ENCODE measurements around the gene HEG1. TPM values are rescaled to one million over a fixed set of nuclear protein-coding genes. Genes with fewer than 3 reads are reported as not detected.
A peak's percentile ranks its signal among the peaks of the same experiment; 100 is the strongest.

The HEG1 gene
- total and polyA plus RNA-seq, 5 donors: 42.3 to 193 (median 145) TPM

GRCh38 chr3:124942613-124943012 lies 113.2 kb downstream of the HEG1 start:
- Histone ChIP-seq H3K4me1 (ENCODE audit: control insufficient read depth, insufficient read depth, low read length) (no peaks in the 10 kb centered on the region), H3K27me3 (ENCODE audit: control insufficient read depth, insufficient read depth) (no peaks in the 10 kb centered on the region), H3K9me3 (ENCODE audit: control insufficient read depth, low read length) (no peaks in the 10 kb centered on the region), H3K4me3 (ENCODE audit: low read length) (no peak overlapping the region), H3K27ac (ENCODE audit: low read length) (no peak overlapping the region)
- no peak for ATAC-seq
- intact Hi-C loops (cut with DNase I): no loop called here
- DNase-seq: no peak
- WGBS: 75% methylated on average over 2 of the region's 2 CpGs

DNA sequence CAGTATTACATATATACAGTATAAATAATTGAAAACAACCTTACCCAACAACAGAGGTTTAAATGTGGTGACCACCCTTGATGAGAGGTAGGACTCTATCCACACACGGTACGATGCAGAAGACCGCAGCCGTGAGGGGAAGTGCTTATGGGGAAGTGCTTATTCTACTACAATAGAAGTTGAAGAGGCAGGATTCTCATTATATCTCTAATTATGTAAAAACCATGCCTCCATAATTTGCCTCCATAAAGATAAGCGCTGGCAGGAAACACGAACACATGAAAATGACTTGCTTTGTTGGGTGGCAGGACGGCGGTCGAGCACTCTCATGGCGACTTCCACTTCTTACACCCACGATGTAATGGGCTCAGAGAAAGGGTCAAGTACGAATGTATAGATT lies 114.0 kb downstream of the HEG1 start:
- WGBS: 83% methylated on average over 12 of the region's 12 CpGs
- H3K4me3 ChIP-seq (ENCODE audit: low read length): no peak overlapping the region
- no peaks in the 10 kb centered on the region for H3K4me1 ChIP-seq (ENCODE audit: control insufficient read depth, insufficient read depth, low read length)
- H3K27me3 ChIP-seq (ENCODE audit: control insufficient read depth, insufficient read depth): no peaks in the 10 kb centered on the region
- ATAC-seq (no peak), DNase-seq (peak in 1 of 3 donors; percentile 47)
- H3K27ac ChIP-seq (ENCODE audit: low read length): no peak overlapping the region
- intact Hi-C loops (cut with DNase I): no loop called here
- no peaks in the 10 kb centered on the region for H3K9me3 ChIP-seq (ENCODE audit: control insufficient read depth, low read length)

- intact Hi-C loops (cut with DNase I): loop anchor here in 2 of 4 donors (10.0 kb wide), 1 partner anchor 495 kb away; no protein-coding TSS in a partner anchor
- ATAC-seq: no peak
- Histone ChIP-seq H3K9me3 (ENCODE audit: control insufficient read depth, low read length) (no peaks in the 10 kb centered on the region), H3K27me3 (ENCODE audit: control insufficient read depth, insufficient read depth) (no peaks in the 10 kb centered on the region), H3K4me3 (ENCODE audit: low read length) (no peak overlapping the region), H3K27ac (ENCODE audit: low read length) (no peak overlapping the region), H3K4me1 (ENCODE audit: control insufficient read depth, insufficient read depth, low read length) (no peaks in the 10 kb centered on the region)
- no peak for DNase-seq
- 83% methylated on average over 4 of the region's 4 CpGs for WGBS
Observed at GRCh38 chr3:124939661-124940060, 116.1 kb downstream of the HEG1 start.

DNA sequence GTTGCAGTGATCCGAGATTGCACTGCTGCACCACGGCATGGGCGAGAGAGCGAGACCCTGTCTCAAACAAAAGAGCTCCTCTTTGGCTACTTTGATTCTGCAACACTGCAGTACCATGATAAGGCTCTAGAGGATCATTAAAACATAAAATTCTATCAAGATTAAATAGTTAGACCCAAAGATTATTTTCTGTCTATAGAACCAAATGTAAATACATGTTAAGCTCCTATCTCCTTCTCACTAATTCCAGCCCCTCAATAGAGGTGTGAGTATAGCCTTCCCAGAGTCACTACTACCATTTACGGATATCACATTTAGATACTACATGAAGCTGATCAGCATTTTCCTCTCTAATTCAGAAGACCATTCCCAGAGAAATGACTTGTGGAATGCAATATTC lies 116.9 kb downstream of the HEG1 start:
- Histone ChIP-seq H3K4me3 (ENCODE audit: low read length) (no peak overlapping the region), H3K4me1 (ENCODE audit: control insufficient read depth, insufficient read depth, low read length) (no peaks in the 10 kb centered on the region), H3K27ac (ENCODE audit: low read length) (no peak overlapping the region), H3K9me3 (ENCODE audit: control insufficient read depth, low read length) (no peaks in the 10 kb centered on the region), H3K27me3 (ENCODE audit: control insufficient read depth, insufficient read depth) (no peaks in the 10 kb centered on the region)
- no peak for DNase-seq
- no peak for ATAC-seq
- intact Hi-C loops (cut with DNase I): loop anchor here in 2 of 4 donors (10.0 kb wide), 1 partner anchor 496 kb away; no protein-coding TSS in a partner anchor
- WGBS: 94% methylated on average over 5 of the region's 5 CpGs

DNA sequence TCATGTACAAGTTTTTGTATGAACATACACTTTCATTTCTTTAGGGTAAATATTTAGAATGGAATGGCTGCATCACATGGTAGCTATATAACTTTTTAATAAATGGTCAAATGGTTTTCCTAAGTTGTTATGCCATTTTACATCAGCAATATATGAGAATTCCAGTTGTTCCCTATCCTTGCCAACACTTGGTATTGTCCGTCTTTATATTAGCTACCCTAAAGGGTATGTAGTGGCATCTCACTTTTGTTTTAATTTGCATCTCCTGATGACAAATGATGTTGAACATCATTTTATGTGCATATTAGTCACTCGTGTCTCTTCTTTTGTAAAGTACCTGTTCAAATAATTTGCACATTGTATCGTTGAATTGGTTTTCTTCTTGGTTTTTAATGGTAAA lies 118.7 kb downstream of the HEG1 start:
- intact Hi-C loops (cut with DNase I): loop anchor here in 2 of 4 donors (10.0 kb wide), 1 partner anchor 498 kb away; no protein-coding TSS in a partner anchor

DNA sequence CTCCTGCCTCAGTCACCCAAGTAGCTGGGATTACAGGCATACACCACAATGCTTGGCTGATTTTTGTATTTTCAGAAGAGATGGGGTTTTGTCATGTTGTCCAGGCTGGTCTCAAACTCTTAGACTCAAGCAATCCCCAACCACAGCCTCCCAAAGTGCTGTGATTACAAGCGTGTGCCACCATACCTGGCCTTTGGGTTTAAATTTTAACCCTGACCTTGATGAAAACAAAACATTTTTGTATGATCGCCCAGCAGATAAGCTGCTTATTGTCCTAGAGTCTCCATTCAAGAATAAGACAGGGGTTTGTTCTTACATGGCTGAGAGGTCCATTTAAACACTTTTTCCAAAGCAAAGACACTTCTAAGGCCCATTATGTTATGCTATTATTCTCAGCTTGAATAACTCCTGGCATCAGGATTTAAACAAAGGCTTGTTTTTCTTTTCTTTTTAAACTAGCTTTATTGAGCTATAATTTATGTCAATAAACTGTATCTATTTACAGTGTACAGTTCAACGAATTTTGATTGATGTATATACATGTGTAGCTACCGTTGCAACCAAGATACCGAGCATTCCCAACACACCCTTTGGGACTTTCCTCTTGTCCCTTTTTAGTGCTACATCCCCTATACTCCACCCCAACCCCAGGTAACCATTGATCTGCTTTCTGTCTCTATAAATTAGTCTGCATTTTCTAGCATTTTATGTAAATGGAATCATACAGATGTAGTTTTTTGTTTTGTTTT lies 119.8 kb downstream of the HEG1 start:
- H3K4me3 ChIP-seq (ENCODE audit: low read length): no peak overlapping the region
- no peak for ATAC-seq
- intact Hi-C loops (cut with DNase I): loop anchor here in 2 of 4 donors (10.0 kb wide), 1 partner anchor 499 kb away; no protein-coding TSS in a partner anchor

More for the DNA sequence above, 118.7 kb downstream of the HEG1 start:
- Histone ChIP-seq H3K4me3 (ENCODE audit: low read length) (no peak overlapping the region), H3K27ac (ENCODE audit: low read length) (no peak overlapping the region), H3K9me3 (ENCODE audit: control insufficient read depth, low read length) (no peaks in the 10 kb centered on the region), H3K4me1 (ENCODE audit: control insufficient read depth, insufficient read depth, low read length) (no peaks in the 10 kb centered on the region), H3K27me3 (ENCODE audit: control insufficient read depth, insufficient read depth) (no peaks in the 10 kb centered on the region)
- ATAC-seq (no peak), DNase-seq (no peak)
- WGBS: 96% methylated on average over 3 of the region's 3 CpGs

GRCh38 chr3:124935264-124935663 lies 120.5 kb downstream of the HEG1 start:
- H3K9me3 ChIP-seq (ENCODE audit: control insufficient read depth, low read length): no peaks in the 10 kb centered on the region
- no peak overlapping the region for H3K27ac ChIP-seq (ENCODE audit: low read length)
- ATAC-seq: no peak
- no peak overlapping the region for H3K4me3 ChIP-seq (ENCODE audit: low read length)
- H3K27me3 ChIP-seq (ENCODE audit: control insufficient read depth, insufficient read depth): no peaks in the 10 kb centered on the region
- DNase-seq: no peak
- intact Hi-C loops (cut with DNase I): loop anchor here in 2 of 4 donors (10.0 kb wide), 1 partner anchor 500 kb away; no protein-coding TSS in a partner anchor
- H3K4me1 ChIP-seq (ENCODE audit: control insufficient read depth, insufficient read depth, low read length): no peaks in the 10 kb centered on the region

More for the DNA sequence above, 119.8 kb downstream of the HEG1 start:
- no peaks in the 10 kb centered on the region for H3K9me3 ChIP-seq (ENCODE audit: control insufficient read depth, low read length)
- H3K4me1 ChIP-seq (ENCODE audit: control insufficient read depth, insufficient read depth, low read length): no peaks in the 10 kb centered on the region
- 87% methylated on average over 5 of the region's 5 CpGs for WGBS
- no peak overlapping the region for H3K27ac ChIP-seq (ENCODE audit: low read length)
- H3K27me3 ChIP-seq (ENCODE audit: control insufficient read depth, insufficient read depth): no peaks in the 10 kb centered on the region
- no peak for DNase-seq

DNA sequence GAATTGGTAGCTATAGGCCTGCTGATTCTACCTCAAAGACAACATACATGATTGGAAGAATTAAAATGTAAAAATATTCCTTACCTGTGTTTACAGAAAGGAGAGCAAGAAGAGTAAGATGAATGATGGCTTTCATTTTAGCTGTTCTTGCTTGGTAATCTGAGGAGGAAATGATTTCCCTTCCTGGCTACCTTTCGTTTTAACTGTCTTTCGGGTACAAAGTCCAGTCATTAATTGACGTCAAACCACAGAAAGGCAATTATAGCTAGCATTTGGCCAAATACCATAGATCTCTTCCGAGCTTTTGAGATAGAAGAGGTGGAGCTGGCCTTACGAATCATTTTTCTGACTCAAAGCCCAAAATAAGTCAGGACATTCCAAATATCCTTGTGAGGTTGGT lies 121.2 kb downstream of the HEG1 start, which contains the start of gene MUC13:
Gene MUC13 (minus strand): TSS at position 175 of the 400 bp plus-strand sequence. CDS start 39 bp downstream, at position 136.
- Histone ChIP-seq H3K27me3 (ENCODE audit: control insufficient read depth, insufficient read depth) (no peaks in the 10 kb centered on the region), H3K27ac (ENCODE audit: low read length) (no peak within 1 kb of the TSS), H3K4me3 (ENCODE audit: low read length) (no peak within 1 kb of the TSS), H3K4me1 (ENCODE audit: control insufficient read depth, insufficient read depth, low read length) (no peaks in the 10 kb centered on the region), H3K9me3 (ENCODE audit: control insufficient read depth, low read length) (no peaks in the 10 kb centered on the region)
- 81% methylated on average over 5 of the region's 5 CpGs for WGBS
- intact Hi-C loops (cut with DNase I): loop anchor here in 2 of 4 donors (10.0 kb wide), 1 partner anchor 500 kb away; no protein-coding TSS in a partner anchor
- no peak for DNase-seq
- ATAC-seq: no peak

DNA sequence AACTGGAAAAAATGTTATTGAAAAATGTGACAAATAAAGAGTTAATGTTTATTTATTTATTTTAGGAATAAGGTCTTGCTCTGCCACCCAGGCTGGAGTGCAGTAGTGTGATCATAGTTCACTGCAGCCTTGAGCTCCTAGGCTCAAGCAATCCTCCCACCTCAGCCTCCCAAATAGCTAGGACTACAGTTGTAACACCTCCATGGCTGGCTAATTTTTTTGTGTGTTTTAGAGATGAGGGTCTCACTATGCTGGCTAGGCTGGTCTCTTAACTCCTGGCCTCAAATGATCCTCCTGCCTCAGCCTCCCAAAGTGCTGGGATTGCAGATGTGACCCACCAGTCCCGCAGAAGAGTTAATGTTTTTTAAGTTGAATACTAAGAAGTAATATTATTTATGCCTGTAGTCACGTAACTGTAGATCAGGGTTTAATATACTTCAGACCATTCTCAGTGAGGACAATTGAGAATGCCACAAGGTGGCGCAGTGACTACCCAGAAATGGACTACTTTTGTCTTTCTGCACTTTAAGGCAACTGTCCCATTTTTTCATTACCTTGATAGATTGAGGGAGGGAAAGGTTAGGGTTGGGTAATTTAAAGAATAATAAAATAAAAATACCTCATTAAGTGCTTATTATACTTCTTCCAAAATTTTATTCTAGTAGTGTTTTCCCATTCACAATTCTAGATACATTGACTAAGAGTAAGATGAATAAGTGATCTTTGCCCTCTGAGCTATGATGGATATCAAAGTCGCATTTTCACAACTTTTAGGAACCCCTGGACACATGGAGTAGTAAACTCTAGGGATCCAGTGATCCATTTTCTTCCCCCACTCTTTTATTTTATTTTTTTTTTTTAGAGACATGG lies 127.2 kb downstream of the HEG1 start:
- intact Hi-C loops (cut with DNase I): loop anchor here in 3 of 4 donors (5.0 to 10.0 kb wide), 4 partner anchors 236 to 509 kb away; no protein-coding TSS in a partner anchor
- Histone ChIP-seq H3K4me3 (ENCODE audit: low read length) (no peak overlapping the region), H3K27me3 (ENCODE audit: control insufficient read depth, insufficient read depth) (no peaks in the 10 kb centered on the region), H3K4me1 (ENCODE audit: control insufficient read depth, insufficient read depth, low read length) (no peaks in the 10 kb centered on the region), H3K27ac (ENCODE audit: low read length) (no peak overlapping the region), H3K9me3 (ENCODE audit: control insufficient read depth, low read length) (no peaks in the 10 kb centered on the region)
- DNase-seq (peak; percentile 63 to 81 (median 65)), ATAC-seq (peak; percentile 68 to 75)
- whole genome bisulfite sequencing: 22% methylated on average over 4 of the region's 4 CpGs

GRCh38 chr3:124927574-124928045 lies 128.2 kb downstream of the HEG1 start:
- H3K9me3 ChIP-seq (ENCODE audit: control insufficient read depth, low read length): no peaks in the 10 kb centered on the region
- 95% methylated on average over 2 of the region's 2 CpGs for WGBS
- ATAC-seq (no peak), DNase-seq (no peak)
- no peak overlapping the region for H3K4me3 ChIP-seq (ENCODE audit: low read length)
- H3K27me3 ChIP-seq (ENCODE audit: control insufficient read depth, insufficient read depth): no peaks in the 10 kb centered on the region
- intact Hi-C loops (cut with DNase I): loop anchor here in 3 of 4 donors (5.0 to 10.0 kb wide), 4 partner anchors 237 to 510 kb away; no protein-coding TSS in a partner anchor
- no peaks in the 10 kb centered on the region for H3K4me1 ChIP-seq (ENCODE audit: control insufficient read depth, insufficient read depth, low read length)
- no peak overlapping the region for H3K27ac ChIP-seq (ENCODE audit: low read length)

Data from right cardiac atrium (tissue), 5 donors.